Right hindlimb (tissue), 1 donor: Measurements from ENCODE around the gene CABYR.
"Not testable (repeated sequence)": the region's sequence is repeated elsewhere in the genome, so short reads cannot be mapped to it uniquely, and the experiment has no call there.

Experiments used
- DNase-seq: peaks from one replicate; pipeline ENCODE4 v3.0.0-alpha.2; 2018

CABYR gene

GRCh38 chr18:24130494-24130893 is 8.4 kb upstream of the CABYR start:
- DNase-seq: no peak

- DNase-seq: no peak
These were observed 1.9 kb upstream of the CABYR start for GRCh38 chr18:24136967-24137373.

- DNase-seq: no peak
These were observed 463 bp upstream of the CABYR start for GRCh38 chr18:24138409-24138788.

- DNase-seq: no peak
These were observed 1.8 kb downstream of the CABYR start for GRCh38 chr18:24140697-24141096.

GRCh38 chr18:24142376-24142775 is 3.5 kb downstream of the CABYR start:
- no peak for DNase-seq

GRCh38 chr18:24149591-24149990 is 10.7 kb downstream of the CABYR start:
- not testable (repeated sequence) for DNase-seq

- DNase-seq: no peak
These were observed 14.5 kb downstream of the CABYR start for GRCh38 chr18:24153397-24153796.

- DNase-seq: no peak
These were observed 19.0 kb downstream of the CABYR start for GRCh38 chr18:24157855-24158254.

- no peak for DNase-seq
These were observed 21.2 kb downstream of the CABYR start for GRCh38 chr18:24160086-24160485.

- no peak for DNase-seq
These were observed 22.4 kb downstream of the CABYR start for GRCh38 chr18:24161304-24161703.

- no peak for DNase-seq
These were observed 29.6 kb downstream of the CABYR start for GRCh38 chr18:24168496-24168895.

- no peak for DNase-seq
These were observed 31.5 kb downstream of the CABYR start for GRCh38 chr18:24170360-24170759.

- DNase-seq: no peak
These were observed 35.1 kb downstream of the CABYR start for GRCh38 chr18:24173997-24174396.

- DNase-seq: peak; percentile 44
These were observed 38.0 kb downstream of the CABYR start for GRCh38 chr18:24176727-24177416.

- DNase-seq: no peak
These were observed 38.8 kb downstream of the CABYR start for GRCh38 chr18:24177499-24178133.

GRCh38 chr18:24180048-24180447 is 41.2 kb downstream of the CABYR start:
- no peak for DNase-seq

- no peak for DNase-seq
These were observed 42.9 kb downstream of the CABYR start for GRCh38 chr18:24181806-24182205.

GRCh38 chr18:24185805-24186204 is 46.9 kb downstream of the CABYR start:
- no peak for DNase-seq

GRCh38 chr18:24187049-24187448 is 48.2 kb downstream of the CABYR start:
- DNase-seq: no peak

GRCh38 chr18:24187689-24188088 is 48.8 kb downstream of the CABYR start:
- DNase-seq: no peak

- no peak for DNase-seq
These were observed 49.3 kb downstream of the CABYR start for GRCh38 chr18:24188120-24188519.

- no peak for DNase-seq
These were observed 50.2 kb downstream of the CABYR start for GRCh38 chr18:24189007-24189528.

- no peak for DNase-seq
These were observed 50.9 kb downstream of the CABYR start for GRCh38 chr18:24189664-24190346.

- no peak for DNase-seq
These were observed 51.7 kb downstream of the CABYR start for GRCh38 chr18:24190590-24190989.
